NCI-H82 (cell line): ENCODE data around the gene ABI3BP.
A peak's percentile ranks its signal among the peaks of the same experiment; 100 is the strongest.
"Not testable (repeated sequence)": the region's sequence is repeated elsewhere in the genome, so short reads cannot be mapped to it uniquely, and the experiment has no call there.

Experiments used
- DNase-seq: peaks from one replicate; lab custom pipeline; 2025; lab: John Stamatoyannopoulos, UW

The ABI3BP gene

DNA sequence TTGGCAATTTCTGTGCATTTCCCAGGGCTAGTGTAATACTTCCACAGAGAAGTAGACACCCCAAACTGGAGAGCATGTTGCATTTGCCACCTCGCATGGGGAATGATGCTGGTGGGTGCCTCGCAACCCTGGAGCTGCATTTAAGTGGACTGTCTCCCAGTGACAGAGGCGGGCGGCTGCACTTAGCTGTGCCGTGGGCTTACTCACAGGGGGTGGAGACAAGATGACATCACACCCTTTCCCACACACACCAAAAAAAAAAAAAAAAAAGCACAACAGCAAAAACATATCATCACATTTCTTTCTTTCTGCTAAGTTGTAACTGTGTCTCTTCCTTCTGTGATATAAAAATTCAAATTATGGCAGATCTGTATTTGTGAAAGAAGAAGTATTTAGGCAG lies at the start of gene ABI3BP:
ABI3BP (minus strand) TSS at position 113 of the 400 bp plus-strand sequence; CDS start at position 76, 37 bp downstream.
- peak; percentile 49 for DNase-seq

- peak; percentile 99 for DNase-seq
These were observed 46.1 kb upstream of the ABI3BP start for GRCh38 chr3:101039285-101039684.

- no peak for DNase-seq
These were observed 45.7 kb upstream of the ABI3BP start for GRCh38 chr3:101038880-101039279.

DNA sequence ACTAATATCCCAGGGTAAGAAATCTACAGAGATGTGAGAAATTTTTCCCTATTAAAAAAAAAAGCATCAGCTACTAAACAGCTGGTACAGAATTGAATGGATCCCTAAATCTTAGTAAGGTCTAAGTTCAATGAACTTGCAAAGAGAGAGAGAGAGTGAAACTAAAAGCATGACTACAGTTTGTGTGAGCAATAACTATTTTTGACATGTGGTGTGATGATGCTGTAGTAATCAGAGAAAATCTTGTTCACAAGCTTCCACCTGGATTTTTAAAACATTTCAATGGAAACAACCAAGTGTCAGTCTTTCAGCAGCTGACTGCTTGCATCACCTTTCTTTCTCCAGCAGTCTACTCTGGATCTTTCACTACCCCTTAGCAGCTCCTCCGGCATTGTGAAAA lies 45.2 kb upstream of the ABI3BP start:
- DNase-seq: peak; percentile 39

GRCh38 chr3:101037613-101038012 lies 44.4 kb upstream of the ABI3BP start:
- DNase-seq: peak; percentile 38

DNA sequence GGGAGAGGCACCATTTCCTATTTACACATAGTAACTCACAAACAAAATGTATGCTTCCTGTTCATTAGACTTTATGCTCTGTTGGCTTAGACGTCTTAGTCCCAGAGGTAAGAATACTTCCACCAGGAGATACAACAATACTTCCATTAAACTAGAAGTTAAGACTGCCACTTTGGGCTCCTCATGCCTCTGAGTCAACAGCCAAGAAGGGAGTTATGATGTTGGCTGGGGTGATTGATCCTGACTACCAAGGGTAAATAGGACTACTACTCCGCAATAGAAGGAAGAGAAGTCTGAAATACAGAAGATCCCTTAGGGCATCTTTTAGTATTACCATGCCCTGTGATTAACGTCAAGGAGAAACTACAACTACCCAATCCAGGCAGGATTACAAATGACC lies 43.5 kb upstream of the ABI3BP start:
- DNase-seq: no peak

GRCh38 chr3:101036213-101036618 lies 43.0 kb upstream of the ABI3BP start:
- peak; percentile 13 for DNase-seq

DNA sequence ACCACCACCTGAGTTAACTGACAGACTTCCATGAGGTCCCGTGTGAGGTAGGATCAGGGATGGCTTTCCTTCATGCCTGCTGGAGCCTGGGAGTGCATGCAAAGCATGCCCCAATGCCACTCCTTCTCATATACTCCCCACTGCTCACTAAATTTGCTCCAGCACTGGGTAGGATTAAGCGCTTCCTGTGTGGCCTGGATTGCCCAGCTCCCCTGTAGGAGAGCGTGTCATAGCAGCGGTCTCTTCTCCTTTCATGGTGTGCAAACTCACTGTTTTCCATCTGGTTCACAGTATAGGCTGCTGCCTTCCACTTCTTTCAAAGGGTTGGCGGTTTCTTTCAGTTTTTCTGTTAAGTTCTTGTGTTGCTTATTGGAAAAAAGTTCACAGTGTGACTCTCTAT lies 34.1 kb upstream of the ABI3BP start:
- no peak for DNase-seq

GRCh38 chr3:101026881-101027280 lies 33.7 kb upstream of the ABI3BP start:
- no peak for DNase-seq

- DNase-seq: no peak
These were observed 33.0 kb upstream of the ABI3BP start for GRCh38 chr3:101026244-101026643.

DNA sequence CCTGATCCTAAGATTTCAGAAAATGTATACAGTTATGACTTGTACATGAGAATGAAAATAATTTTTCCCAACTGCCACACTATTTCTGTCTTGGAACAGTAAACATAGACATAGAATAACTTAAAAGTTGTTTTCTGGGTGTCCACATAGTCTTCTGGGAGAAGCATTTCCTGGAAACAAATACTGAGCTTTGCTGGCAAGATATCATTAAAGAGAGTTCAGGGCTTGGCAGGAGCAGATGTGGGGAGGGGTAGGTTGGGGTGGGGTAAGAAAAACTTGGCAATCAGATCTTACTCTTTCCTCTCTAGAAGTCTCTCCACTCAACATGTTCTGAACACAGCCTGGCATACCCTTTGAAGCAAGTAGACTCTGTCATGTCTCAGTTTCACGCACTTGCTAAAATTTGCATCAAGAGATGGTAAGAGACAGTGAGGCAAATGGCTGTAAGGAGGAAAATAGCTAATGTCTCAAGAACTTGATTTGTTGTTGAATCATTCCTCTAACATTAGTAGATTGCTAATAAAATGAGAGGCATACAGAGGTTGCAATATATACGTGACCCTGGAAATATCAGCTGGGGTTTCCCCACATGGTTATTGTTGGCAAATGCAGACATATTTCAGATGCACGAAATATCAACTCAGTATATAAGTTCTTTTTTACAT lies 27.3 kb upstream of the ABI3BP start:
- no peak for DNase-seq

GRCh38 chr3:101017017-101017416 lies 23.8 kb upstream of the ABI3BP start:
- no peak for DNase-seq

DNA sequence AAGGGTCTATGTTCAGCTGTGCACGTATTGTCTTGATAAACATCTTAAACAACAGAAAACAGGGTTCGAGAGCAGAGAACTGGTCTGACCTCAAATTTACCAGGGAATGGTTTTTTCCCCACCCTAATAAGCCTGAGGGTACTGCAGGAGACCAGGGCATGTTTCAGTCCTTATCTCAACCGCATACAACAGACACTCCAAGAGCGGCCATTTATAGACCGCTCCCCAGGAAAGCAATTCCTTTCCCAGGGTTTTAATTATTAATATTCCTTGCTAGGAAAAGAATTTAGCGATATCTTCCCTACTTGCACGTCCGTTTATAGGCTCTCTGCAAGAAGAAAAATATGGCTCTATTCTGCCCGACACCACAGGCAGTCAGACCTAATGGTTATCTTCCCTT lies 19.1 kb upstream of the ABI3BP start:
- not testable (repeated sequence) for DNase-seq

DNA sequence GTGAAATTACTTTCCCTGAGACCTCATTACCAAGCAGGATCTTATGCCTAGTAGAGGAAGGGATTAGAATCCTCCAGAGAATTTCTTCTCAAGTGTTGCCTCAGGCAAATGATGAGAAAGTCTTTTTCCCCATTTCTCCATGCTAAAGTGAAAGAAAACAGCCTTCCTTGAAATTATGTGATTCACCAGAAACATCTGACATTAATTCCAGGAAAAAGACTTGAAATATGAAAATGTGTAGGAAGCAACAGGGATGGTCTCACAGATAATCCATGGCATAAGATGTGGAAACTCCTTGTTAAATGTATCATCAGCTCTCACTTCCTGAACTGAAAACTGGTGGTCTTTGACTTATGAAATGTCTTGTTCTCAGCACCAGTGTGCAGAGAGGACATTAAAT lies 17.9 kb upstream of the ABI3BP start:
- DNase-seq: no peak

GRCh38 chr3:101010296-101010695 lies 17.1 kb upstream of the ABI3BP start:
- DNase-seq: no peak

GRCh38 chr3:101009386-101009785 lies 16.2 kb upstream of the ABI3BP start:
- DNase-seq: no peak

DNA sequence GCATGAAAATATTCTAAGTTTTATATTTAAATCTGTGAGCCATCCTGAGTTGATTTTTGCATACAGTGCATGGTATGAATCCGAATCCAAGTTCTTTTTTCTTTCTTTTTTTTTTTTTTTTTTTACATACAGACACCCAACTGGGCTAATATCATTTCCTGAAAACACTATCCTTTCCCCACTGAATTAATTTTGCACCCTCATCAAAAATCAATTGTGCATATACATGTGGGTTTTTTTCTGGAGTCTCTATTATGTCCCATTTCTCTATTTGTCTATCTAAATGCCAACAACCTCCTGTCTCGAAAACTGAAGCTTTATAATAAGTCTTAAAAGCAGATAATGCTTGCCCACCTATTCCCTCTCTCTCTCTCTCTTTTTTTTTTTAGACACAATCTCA lies 5.9 kb upstream of the ABI3BP start:
- DNase-seq: no peak

- no peak for DNase-seq
These were observed 1.6 kb upstream of the ABI3BP start for GRCh38 chr3:100994809-100995208.

- no peak for DNase-seq
These were observed 966 bp upstream of the ABI3BP start for GRCh38 chr3:100994187-100994586.

DNA sequence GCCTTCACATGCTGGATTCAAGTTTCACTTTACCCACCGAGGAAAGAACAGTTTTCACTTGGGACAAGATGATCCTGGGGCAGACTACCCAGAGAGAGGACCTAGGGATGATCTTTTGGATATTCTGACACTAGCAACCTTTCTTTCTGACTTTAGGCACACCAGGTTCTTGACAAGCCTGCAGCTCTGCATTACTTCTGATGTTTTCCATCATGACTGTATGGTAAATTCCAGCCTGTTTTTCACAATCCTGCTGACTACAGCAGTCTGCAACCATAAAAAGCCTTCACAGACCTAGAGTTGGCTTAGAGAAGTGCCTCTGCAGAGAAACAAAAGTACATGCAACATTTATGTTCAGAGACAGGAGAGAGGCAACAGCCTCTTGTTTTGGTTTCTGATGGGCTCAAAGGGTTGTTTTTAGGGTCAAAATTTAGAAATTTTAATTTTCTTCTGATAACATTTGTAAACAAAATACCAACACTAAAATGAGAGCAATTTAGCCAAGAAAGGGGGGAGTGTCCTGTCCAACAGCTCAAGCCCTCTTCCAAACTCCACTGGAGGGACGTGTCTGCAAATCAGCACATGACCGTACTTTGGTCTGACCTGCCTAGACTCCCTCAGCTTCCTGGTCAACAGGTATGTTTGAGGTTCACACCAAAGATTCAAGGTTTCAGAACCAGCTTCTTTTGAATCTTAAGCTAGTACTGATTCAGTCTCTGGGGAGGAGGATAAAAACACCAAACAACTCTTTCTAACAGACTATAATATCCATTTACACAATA lies 799 bp downstream of the ABI3BP start:
- no peak for DNase-seq

GRCh38 chr3:100988080-100988479 lies 5.1 kb downstream of the ABI3BP start:
- no peak for DNase-seq

DNA sequence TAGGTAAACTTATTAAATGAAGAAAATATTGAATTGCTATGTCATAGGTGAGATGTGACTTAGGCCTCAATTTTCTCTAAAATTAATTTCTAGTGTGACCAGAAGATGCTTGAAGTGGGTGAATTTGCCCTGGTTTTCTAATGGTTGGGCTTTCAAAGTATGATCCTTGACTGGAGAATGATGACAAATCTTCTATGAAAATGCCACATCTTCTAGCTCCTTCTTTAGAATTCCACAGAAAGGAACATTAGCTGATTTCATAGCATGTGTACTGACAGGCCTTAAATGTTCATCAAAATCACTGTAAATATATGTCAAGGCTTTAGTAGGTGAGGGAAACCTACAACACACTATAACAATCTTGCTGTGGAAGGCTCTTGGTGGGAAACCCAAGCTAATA lies 8.9 kb downstream of the ABI3BP start:
- DNase-seq: no peak

GRCh38 chr3:100982710-100983109 lies 10.5 kb downstream of the ABI3BP start:
- no peak for DNase-seq
